Measurements from ENCODE around the gene MSANTD1.
A peak's percentile ranks its signal among the peaks of the same experiment; 100 is the strongest.

MSANTD1 gene

DNA sequence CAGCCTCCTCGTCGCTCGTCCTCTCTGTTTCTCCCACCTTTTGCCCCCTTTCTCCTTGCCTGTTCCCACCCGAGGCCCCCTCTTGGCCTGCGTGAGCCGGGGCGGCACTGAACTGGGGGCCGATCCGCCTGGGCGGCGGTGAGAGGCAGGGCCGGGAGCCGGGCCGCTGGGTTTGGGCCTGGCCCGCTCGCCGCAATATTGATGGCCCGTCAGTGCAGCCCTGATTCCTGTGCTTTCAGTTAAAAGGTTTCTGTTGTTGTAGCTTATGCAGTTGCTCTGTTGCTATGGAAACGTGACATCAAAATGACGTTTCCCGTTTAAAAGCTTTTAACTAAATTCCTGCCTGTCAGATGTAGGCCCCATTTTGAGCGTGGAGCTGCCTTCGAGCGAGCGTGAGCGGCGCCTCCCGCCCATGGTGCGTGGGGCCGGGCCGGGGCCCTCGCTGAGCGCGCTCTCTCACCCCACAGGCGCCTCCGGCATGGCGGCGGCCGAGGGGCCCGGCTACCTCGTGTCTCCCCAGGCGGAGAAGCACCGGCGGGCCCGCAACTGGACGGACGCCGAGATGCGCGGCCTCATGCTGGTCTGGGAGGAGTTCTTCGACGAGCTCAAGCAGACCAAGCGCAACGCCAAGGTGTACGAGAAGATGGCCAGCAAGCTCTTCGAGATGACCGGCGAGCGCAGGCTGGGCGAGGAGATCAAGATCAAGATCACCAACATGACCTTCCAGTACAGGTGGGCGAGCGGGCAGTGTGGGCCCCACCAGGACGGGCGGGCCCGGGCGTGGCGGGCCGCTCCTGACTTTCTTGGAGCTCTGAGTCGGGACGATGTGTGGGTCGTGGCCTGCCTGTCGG, at the start of gene MSANTD1:
Gene MSANTD1, plus strand, starts transcription at position 349 of the 851 bp plus-strand sequence. Its CDS starts 64 bp downstream, at position 413.
- no peak for DNase-seq

DNA sequence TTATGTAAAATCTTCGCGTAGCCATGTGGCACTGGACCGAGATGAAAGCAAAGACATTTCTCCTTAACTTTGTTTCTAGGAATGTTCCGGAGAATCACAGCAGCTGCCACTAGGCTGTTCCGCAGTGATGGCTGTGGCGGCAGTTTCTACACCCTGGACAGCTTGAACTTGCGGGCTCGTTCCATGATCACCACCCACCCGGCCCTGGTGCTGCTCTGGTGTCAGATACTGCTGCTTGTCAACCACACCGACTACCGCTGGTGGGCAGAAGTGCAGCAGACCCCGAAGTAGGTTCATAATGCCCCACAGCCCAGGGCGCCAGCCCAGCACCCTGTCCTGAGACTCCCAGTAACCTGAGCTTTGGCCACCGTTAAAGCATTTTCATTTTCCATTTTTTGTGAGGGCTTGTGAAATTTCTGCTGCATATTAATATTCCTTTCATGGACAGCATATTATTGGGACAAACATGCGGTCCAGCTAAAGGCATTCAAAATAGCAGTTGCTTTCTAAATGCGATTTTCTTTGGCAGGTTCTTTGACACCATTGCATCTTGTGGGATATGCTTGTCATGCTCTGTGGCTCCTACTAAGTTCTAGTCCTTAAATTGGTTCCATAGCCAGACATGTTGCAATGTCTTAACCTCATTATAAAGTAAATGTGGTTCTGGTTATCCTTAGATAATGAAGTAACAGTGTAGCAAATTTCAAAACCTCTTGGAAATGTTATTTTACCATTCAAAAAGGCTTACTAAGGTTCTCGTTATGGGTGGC, 49.1 kb upstream of the MSANTD1 start:
- DNase-seq = no peak

DNA sequence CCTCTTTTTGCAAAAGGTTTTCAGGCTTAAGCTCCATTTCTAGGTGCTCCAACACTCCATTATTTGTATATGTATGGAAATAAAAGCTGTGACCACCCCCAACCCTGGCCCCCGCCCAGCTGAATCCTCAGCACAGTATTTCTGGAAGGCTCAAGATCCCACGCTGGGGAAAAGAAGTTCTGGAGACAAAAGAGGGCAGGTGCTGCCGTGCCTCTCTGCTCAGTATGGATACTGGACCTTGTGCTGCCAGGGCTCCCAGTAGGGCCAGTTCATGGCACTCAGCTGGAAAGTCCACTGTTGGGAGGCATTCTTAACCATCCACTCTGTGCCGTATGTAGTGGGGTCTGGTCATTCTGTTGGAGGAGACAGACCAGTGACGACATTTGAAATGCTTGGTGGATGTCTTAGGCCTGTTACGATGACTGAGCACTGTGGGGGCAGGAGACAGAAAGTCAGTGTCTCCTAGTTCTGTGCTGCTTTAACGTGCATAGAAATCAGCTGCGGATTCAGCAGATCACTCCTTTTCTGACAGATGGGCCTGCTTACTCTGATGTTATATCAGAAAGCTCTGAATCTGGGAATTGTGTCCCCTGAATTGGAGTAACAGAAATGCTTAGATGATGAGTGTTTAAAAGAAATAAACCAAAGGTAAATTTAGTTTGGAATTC, 48.4 kb upstream of the MSANTD1 start:
- no peak for DNase-seq

DNA sequence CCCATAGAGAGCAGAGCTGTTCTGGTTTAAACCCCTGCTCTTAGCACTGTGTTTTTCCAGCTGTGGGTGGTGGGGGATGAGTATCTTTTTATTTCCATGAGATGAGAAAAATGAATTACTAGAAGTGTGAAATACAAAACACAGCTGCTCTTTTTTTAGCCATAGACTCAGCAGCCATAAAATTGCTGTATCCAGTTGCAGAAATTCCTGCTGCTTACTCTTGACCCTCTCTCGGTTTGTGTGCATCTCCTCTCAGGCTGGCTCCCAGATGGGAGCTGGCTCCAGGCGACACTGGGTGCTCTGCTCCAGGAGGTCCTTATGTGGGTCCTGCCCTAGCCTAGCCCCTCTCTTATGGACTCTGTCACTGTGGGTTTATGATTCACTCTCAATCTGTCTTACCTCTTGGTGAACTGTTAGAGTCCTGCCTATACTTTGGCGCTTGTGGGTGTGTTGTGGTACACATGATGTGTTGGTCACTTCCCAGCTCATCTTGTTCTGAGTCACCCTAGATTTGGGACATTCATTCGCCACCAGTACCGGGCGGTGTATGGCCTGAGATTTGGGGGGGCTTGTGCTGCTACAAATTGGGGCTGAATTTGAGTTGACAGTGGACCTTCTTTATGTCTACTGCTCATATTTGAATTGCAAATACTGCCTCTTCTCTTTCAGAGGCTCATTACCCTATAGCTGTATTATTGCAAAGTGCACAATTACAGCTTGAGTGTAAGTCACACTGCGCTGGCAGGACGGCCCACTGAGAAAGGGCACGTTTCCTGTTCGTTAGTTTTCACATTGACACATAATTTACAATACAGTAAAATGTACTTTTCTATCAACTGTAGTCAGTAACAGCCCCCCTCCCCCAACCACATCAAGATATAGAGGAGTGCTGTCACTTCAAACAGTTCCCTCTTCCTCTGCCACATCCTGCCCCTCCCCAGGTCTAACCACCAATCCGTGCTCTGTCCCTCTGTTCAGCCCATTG, 46.9 kb upstream of the MSANTD1 start:
- peak; percentile 61 for DNase-seq

DNA sequence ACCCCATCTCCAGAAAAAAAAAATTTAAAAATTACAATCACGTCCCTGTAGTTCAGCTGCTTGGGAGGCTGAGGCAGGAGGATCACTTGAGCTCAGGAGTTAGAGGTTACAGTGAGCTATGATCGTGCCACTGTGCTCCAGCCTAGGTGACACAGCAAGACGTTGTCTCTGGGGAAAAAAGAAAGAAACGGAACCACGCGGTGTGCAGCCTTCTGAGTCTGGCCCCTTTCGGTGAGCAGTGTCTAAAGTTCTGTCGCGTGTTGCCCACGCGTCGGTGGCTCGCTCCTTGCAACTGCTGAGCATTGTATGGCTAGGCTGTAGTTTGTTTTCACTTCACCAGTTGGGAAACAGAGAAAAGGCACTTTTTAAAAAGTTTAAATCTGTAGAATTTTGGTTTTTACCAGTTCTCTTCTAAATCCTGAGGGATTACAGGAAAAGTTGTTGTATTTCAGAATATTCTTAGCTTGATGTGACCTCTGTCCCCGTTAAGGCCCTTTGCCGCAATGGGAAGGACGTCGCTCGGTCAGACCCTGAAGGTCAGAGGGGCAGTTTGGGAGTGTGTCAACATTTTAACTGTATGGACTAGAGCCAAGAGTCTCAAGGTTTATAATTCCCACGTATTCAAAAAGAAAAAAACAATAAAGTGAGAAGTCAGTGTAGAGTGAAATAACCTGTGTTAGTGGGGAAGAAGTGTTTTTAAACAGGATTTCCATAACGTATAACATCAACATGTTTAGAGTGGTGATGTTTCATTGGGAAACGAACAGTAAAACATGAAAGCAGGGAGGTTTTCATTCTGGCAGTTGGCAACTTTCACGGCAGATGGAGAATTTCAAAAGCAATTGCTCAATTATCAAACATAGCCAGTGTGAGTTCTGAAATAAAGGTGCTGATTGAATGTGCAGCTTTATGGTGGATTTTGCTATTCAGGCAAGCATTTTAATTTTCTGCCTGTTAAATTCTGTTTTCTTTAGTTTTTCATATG, 45.8 kb upstream of the MSANTD1 start:
- peak; percentile 44 for DNase-seq

DNA sequence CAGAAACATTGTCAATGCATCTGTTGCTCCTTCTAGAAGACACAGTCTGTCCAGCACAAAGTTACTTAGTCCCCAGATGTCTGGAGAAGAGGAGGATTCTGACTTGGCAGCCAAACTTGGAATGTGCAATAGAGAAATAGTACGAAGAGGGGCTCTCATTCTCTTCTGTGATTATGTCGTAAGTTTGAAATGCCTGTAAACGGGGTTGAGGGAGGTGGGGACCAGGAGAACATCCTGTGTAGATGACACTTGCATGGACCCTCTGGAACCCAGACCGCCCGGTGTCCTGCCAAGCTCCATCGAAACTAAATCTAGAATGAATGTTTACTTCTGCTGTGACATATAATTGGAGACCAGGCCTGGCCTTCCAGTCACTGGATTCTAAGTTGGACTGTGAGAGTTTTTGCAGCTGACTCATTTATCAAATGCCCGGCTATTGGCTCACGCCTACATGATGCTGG, 45.0 kb upstream of the MSANTD1 start:
- no peak for DNase-seq

DNA sequence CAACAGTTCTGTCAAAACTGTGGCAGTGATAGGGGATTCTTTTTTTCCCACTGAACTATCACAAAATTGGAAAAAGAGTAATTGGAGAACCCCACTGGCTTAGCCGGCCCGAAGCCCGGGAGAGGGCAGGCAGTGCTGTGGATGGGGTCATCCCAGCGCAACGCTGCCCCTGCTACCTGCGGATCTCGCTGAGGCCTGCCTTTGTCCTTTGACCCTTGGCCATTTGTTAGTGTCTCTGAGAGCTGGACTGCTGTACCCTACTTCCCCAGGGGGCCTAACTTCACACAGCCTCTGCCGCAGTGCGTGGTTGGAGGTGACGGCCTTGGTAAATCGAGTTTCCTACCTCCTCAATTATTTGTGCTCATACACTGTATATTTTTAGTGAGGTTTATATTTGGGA, 43.0 kb upstream of the MSANTD1 start:
- no peak for DNase-seq

DNA sequence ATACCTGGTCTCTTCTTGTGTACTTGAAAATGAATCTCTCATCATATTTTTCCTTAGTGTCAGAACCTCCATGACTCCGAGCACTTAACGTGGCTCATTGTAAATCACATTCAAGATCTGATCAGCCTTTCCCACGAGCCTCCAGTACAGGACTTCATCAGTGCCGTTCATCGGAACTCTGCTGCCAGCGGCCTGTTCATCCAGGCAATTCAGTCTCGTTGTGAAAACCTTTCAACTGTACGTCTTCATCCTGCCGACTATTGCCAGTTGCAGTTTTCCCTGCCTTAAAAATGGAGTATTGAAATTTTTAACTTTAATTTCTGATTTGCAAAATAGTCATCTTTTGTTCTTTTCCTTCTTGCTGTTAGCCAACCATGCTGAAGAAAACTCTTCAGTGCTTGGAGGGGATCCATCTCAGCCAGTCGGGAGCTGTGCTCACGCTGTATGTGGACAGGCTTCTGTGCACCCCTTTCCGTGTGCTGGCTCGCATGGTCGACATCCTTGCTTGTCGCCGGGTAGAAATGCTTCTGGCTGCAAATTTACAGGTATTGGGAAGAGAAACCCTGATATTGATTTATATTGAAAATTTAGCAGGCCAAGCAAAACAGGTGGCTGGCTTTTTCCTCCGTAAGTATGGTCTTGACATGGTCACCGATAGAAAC, 42.4 kb upstream of the MSANTD1 start:
- no peak for DNase-seq

DNA sequence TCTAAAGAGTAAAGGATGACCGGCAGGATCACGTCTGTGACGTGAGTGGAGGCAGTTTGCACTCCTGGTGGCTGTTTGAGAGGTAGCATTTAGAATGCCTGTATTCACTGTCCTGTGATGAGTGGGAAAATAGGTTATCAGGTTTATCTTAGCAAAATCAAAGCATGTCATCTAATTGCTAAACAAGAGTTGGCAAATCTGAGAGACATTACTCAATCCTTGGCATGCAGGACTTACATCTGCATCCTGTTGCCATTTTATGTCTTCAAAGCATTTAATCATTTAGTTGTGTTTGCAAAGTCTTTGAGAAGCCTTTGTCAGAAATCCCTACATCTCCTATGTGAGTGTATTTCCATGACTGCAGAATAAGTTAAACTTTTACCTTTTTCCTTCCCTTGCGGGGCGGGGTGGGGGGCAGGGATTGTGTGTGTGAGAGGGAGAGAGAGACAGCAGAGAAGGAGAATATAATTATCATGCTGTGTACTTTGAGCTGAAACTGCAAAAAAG, 41.4 kb upstream of the MSANTD1 start:
- no peak for DNase-seq

DNA sequence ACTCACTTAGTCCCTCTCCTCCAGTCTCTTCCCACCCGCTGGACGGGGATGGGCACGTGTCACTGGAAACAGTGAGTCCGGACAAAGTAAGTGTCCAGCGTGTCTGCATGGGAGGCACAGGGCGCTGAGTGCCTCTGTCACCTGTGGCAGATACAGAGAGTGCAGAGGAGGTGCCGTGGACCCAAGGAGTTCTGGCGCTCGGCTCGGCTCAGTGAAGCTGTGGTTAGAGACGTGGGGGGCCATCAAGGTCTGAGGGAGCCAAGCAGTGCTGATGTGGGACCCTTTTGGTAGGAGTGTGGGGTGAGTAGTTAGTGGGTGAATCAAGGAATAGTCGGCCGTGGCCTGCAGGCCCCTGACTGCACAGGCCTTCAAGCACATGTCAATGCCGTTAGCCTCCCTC, 40.1 kb upstream of the MSANTD1 start:
- no peak for DNase-seq

DNA sequence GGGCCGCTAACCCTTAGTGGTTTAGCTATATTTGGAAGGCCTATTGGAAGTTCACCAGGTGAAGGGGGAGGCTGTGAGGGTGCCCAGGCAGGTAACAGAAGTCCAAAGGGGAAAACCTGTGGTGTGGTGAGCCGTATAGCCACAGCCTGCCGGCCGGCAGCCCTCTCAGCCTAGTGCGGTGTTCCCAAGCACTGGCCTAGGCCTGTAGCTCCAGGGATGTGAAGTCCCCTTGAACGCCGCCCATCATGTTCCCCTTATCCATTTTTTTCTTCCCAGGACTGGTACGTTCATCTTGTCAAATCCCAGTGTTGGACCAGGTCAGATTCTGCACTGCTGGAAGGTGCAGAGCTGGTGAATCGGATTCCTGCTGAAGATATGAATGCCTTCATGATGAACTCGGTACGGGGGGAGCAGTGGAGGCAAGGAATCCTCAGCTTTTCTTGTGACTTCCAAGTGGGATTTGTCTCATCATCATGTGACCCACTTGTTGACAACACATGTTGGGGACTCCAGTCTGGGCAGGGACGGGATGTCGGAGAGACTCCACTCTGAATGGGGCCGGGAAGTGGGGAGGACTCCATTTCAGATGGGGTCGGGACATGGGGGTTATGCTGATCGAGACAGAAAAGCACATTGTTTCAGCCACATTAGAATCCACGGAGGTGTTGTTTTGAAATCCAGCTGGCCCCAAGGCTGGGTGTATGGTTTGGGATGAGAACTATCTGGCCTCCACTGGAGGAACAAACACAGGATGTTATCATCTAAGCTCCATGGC, 39.2 kb upstream of the MSANTD1 start:
- DNase-seq = no peak

DNA sequence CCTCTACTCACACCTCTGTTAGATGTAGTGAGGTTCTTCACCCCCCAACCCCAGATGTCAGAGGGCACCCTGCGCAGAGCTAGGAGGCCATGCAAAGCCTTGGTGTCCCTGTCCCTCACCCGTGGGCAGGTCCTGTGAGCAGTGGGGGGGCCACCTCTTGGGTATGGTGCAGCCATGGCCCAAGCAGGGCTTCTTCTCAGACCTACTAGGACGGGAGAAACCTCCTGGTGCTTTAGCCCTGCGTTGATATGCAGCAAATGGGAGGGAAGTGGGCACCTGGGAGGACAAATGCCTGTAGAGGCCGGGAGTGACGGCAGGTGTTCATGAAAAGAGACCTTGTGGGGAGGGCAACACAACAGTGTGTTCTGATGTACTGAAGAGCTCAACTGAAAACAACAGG, 38.5 kb upstream of the MSANTD1 start:
- DNase-seq = no peak

DNA sequence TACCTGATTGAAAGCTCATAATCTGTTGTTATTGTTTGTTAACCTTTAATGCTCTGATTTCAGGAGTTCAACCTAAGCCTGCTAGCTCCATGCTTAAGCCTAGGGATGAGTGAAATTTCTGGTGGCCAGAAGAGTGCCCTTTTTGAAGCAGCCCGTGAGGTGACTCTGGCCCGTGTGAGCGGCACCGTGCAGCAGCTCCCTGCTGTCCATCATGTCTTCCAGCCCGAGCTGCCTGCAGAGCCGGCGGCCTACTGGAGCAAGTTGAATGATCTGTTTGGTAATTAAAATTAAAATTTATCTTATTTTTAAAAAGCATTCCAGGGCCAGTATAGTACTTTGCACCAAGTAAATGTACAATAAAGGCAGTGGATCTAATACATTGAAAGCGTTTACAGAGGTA, 37.1 kb upstream of the MSANTD1 start:
- no peak for DNase-seq

DNA sequence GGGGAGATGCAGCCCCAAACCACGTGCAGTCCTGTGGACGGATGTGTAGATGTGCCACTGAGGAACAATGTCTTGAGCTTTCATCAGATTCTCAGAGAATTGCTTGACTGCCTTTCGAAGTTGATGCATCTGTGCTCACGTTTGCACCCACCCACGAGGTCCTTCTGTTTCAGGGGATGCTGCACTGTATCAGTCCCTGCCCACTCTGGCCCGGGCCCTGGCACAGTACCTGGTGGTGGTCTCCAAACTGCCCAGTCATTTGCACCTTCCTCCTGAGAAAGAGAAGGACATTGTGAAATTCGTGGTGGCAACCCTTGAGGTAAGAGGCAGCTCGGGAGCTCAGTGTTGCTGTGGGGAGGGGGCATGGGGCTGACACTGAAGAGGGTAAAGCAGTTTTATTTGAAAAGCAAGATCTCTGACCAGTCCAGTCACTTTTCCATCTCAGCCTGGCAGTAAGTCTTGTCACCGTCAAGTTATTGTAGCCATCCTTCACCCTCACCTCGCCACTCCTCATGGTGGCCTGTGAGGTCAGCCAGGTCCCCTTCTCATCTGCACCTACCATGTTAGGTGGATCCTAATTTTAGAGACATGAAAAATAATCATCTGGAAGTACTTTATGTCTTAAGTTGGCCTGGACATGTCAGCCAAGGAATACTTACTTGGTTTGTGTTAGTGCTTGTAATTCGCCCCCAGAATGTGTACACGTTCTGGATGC, 36.4 kb upstream of the MSANTD1 start:
- no peak for DNase-seq

DNA sequence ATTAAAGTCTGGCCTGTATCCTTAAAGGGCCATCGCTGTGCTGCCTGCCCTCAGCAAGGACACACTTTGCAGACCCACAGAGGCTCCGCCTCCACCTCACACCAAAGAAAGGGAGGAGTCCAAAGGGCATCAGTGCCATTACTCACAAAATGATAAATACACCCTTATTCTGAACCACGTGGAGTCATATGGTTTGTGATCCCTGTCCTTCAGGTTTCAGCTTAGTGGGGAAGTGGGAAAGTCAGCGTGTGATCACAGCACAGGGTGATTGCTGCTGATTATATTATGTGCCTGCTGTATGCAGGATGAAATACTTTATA, 35.9 kb upstream of the MSANTD1 start:
- DNase-seq = no peak

DNA sequence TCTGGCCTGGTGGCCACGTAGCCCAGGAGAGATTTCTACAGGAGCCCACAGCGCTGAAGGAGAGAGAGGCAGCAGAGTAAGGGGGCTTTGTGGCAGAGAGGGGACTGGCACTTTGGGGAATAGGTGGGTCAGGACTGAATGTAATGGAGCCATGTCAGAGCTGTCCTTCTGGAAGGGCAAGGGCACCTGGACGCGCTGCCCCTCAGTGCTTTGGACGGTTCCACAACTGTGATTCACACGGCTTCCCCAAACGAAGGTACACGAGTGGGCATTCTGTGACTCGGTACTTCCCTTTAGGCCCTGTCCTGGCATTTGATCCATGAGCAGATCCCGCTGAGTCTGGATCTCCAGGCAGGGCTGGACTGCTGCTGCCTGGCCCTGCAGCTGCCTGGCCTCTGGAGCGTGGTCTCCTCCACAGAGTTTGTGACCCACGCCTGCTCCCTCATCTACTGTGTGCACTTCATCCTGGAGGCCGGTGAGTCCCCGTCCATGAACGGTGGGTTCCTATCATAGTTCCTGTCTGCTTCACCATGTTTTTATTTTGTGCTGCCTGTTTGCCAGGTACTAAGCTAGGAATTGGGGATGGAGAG, 35.2 kb upstream of the MSANTD1 start:
- no peak for DNase-seq

DNA sequence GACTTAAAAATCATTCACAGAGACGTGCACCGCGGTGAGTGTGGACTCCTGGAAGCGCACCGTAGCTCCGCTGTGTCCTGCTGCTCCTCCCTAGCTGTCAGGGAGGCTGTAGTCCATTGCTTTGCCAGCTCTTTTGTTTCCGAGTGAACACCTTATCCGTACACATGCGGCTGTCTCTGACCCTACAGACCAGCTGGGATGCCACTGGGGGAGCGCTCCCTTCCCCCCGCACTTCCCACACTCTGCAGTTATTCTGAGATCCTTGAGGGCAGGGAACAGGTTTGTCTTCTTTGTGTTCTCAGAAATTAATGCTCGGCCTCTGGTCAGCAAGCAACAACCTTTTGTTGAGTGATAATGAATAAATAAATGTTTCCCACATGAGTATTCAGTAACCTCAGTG, 33.7 kb upstream of the MSANTD1 start:
- no peak for DNase-seq

DNA sequence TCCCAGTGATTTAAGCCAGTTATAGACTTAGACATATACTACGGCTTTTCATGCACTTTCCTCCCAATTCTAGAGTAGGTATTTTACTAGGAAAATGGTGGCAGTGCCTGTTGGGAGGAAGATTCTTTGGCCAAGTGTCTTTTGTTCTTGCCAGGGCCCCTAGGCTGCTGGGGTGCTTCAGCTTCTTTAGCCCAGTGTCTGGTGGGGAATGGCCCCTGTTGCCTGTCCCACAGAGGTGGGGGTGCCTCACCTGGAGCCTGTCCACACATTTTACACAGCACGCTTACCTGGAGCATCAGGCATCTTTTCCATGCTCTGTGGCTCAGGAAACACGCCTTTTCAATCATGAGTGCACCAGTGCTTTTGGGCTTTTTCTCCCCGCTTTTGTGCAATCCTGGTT, 33.2 kb upstream of the MSANTD1 start:
- no peak for DNase-seq

DNA sequence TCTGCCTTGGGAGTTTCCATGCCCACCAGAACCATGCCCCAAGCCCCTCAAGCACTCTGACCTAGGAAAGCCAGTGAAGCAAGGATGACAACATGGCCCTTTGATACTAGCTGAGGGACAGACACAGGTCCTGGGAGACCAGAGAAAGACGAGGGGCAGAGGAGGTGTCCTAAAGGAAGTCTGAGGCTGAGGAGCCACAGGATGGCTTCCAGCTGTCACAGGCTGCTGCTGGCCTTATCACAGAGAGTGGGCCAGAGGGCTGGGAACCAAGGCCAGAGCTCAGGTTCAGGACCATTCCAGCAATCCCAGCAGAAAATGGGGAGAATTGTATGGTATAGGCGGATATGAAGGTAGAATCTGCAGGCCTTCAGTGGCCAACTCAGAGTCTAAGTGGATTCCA, 31.7 kb upstream of the MSANTD1 start:
- no peak for DNase-seq
